Inflammatory macrophage (primary cell): ENCODE data around the gene DTX3.
"Not testable (repeated sequence)": the region's sequence is repeated elsewhere in the genome, so short reads cannot be mapped to it uniquely, and the experiment has no call there.

Experiments
- DNase-seq, 2 donors: peaks; one replicate each; pipeline ENCODE4 v3.0.0-alpha.2; 2020 to 2022

DTX3 gene

DNA sequence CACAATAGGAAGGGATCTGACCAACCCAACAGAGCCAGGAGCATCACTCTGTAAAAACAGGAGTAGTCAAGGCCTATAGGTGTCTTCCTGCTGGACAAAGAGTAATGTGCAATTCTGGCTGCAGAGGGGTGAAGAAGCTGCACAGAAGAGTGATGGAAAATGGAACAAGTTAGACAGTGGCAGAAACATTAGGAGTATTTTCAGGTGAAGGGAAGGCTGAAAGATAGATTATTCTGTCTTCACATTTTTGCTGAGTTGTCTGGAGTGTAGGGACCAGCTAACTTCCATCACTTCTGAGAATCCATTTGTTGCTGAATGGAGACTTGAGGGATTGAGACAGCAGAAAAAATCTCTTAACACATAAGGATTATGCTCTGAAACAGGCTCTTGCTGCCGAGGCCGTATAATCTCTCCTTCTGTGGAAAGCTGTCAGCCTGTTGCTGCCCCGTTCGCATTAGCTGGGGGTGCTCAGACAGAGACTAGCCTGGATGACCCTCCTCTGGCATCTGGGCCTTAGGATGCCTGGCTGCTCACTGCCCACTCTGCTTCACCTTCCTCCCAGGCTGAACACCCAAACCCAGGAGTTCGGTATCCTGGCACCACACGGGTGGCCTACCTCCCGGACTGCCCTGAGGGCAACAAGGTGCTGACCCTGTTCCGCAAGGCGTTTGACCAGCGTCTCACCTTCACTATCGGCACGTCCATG is 3.5 kb downstream of the DTX3 start:
- DNase-seq, result no peak

- DNase-seq, result no peak
Measured at GRCh38 chr12:57609101-57609780, 4.6 kb downstream of the DTX3 start.

DNA sequence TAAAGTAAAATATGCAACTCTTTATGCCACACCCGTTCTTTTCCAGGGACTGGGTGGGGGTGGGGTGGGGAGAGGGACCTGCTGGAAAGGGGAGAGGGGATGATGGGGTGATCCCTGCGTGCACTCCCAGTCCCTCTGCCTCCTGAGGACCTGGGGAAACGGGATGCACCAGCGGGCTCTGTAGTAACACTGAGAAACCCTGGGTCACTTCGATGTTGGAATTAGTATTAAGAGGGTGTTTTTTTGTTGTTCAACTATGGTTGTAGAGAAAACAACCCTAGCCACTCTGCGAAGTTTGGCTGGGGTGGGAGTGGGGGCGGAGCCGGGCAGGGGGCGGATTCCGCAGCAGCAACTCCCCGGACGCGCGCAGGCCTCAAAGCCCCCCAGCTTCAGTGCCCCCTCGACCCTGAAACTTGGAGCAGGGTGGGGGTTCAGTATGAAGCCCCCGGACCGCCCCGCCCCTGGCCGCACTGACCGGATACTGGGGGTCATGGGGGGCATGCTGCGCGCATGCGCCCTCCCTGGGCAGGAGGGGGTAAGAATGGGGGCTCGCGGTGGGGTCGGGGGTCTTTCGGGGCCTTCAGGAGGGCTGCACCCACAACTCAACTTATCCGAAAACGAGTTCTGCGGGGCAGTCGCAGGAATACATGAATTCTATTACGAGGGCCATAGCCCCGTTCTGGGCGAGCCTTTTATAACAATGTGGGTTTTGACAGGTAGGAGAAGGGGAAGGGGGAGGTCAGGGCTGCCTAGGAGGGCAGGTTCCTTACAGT is 5.3 kb downstream of the DTX3 start:
- DNase-seq, result no peak

DNA sequence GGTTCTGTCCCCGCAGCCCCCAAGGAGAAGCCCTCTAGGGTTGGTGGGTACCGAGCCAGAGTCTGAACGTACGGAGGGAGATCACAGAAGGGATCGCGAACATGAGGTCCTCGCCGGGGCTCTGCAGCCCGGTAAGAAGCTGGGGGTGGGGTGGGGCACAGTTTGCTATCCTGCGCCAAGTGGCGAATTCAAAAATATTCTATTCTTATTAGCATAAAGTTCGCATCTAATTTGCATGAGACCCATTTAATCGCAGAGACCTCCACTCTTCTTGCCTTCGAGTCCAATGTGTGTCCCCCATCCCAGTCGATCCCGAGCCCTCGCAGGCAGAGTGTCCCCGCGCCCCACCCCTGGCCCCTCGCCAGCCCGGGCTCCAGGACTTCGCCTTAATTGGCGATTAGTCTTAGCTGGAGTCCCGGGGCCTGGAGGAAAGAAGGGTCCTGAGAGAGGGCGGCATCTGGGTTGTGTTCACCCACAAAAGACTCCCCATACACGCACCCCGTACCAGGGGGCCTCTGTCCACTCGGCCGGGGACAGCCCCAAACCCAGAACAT is 6.0 kb downstream of the DTX3 start:
- DNase-seq, result no peak

DNA sequence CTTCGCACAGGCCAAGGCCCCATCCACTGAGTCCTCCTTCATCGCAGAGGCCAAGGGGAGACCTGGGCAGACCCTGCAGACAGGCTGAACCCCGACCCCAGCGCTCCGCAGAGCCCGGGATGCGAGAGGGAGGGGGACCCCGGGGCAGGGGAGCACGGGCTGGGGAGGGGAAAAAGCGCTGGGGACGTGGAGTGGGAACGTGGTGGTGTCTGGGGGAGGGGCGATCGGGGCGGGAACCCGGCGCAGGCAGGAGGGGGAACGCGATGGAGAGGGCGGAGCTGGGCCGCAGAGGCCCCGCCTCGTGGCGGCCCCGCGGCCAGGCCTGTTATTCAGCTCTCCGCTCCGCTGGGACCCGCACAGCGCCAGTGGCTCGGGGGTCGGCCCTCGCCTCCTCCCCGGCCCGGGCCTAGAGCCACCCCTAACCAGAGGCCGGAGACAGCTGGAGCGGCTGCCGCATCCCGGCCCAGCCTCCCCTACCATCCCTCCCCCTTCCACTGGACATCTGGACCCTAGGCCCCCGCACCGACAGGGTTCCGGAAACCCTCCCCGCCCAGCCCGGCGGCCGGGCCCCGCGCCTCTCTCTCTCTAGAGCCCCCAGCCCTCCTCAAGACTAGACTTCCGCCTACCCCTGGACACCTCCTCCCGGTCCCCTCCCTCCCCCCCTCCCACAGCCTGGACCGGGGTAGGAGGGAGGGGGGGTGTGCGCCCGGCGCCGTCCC is 6.6 kb downstream of the DTX3 start, which contains the start of gene ARHGEF25:
Gene ARHGEF25, plus strand, starts transcription at position 328 of the 719 bp plus-strand sequence. CDS start 460 bp downstream, outside the sequence.
- no peak for DNase-seq

GRCh38 chr12:57611827-57612710 is 7.4 kb downstream of the DTX3 start:
- no peak for DNase-seq

- no peak for DNase-seq
Measured at GRCh38 chr12:57612711-57613426, 8.2 kb downstream of the DTX3 start.

- DNase-seq, result no peak
Measured at GRCh38 chr12:57613427-57614109, 8.9 kb downstream of the DTX3 start.

DNA sequence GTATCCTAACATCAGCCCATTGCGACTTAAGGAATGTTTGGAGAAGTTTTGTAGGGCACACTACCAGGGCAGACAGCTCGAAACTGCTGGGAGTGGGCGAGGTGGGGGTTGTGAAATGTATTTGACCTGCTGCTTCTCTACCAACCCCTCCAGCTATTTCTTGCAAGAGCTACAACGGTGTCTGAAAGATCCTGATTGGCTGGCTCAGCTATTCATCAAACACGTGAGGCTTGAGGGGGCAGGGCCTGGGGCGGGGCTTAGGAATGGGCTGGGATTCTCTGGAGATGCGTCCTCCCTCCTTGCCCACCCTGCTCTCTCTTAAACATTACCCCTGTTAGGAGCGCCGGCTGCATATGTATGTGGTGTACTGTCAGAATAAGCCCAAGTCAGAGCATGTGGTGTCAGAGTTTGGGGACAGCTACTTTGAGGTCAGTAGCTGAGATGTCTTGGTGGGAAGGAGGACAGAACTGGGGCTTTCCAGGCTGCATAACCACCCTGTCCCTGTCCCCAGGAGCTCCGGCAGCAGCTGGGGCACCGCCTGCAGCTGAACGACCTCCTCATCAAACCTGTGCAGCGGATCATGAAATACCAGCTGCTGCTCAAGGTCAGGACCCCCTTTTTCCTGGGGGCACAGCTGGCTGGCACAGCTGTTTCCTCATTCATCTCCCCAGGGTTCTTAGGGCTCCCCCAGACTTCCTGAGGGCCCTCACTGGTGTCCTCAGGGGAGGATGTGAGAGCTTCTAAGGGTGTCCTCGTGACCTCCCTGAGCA is 9.7 kb downstream of the DTX3 start:
- peak; percentile 7 to 14 for DNase-seq

DNA sequence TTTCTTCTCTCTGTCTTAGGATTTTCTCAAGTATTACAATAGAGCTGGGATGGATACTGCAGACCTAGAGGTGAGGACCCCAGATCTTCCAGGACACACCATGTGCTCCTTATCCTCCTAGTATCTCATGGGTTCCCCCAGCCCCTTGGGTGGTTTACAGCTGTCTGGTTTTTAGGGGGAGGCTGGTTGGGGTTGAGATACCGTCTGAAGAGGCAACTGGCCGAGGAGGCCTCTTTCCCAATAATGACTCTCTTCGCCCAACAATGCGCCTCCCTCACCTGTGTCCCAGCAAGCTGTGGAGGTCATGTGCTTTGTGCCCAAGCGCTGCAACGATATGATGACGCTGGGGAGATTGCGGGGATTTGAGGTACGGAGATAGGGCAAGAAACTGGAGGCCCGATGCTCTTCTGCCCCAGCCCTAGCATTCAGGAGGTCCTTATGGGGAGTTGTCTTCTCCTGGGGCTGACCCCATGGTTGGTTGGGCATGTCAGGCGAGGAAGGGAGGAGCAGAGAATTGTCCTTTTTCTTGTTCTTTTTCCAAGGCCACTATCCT is 10.4 kb downstream of the DTX3 start:
- DNase-seq, result no peak

- DNase-seq, result no peak
Measured at GRCh38 chr12:57615637-57616036, 11.0 kb downstream of the DTX3 start.

DNA sequence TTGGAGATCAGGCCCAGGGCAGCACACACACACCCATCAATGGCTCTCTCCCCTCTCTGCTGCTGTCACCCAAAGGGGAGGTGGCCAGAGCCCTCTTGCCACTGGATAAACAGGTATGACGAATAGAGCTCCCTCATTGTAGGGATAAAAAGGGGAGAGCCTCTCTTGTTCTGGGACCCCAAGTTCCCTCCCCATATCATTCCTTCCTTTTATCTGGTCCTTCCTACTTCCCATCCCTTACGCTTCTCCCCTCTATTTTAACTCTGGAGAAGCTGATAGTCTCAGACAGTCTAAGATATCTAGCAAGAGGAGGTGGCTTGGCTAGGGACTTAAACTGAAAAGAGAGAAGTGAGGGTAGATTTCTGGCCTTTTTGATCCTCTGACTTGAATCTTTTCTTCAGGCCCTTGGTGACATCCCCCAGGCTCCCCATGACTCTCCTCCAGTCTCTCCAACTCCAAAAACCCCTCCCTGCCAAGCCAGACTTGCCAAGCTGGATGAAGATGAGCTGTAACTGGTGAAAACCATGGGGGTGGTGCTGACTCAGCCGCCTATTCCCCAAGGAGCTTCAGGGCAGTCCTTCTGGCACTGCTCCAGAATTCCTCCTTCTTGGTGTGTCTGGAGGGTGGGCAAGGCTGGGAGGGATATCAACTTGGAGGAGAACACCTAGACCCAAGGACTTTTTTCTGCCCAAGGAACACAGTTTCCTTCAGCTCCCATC is 11.9 kb downstream of the DTX3 start:
- DNase-seq, result no peak

DNA sequence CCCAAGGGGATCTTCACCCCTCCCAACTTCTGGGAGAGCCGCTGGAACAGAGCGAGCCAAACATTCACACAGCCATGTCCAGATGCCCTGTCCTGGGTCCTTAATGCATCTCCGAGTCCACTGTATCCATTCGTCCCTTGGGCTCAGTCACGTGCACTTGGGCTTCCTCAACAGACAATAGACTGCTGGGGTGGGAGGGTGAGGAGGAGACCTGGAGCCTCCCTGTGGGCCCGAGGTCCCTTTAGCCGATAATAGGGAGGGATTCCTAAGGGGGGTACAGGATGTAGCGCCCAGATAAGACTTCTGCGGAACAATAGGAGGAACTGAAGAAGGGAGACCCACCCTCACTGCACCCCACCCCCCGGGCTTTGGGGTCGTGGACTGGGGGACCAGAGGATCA is 13.3 kb downstream of the DTX3 start:
- no peak for DNase-seq

- DNase-seq, result not testable (repeated sequence)
Measured at GRCh38 chr12:57618431-57618830, 13.8 kb downstream of the DTX3 start.

GRCh38 chr12:57618966-57619433 is 14.4 kb downstream of the DTX3 start:
- no peak for DNase-seq

GRCh38 chr12:57619434-57620244 is 15.0 kb downstream of the DTX3 start:
- DNase-seq, result no peak

DNA sequence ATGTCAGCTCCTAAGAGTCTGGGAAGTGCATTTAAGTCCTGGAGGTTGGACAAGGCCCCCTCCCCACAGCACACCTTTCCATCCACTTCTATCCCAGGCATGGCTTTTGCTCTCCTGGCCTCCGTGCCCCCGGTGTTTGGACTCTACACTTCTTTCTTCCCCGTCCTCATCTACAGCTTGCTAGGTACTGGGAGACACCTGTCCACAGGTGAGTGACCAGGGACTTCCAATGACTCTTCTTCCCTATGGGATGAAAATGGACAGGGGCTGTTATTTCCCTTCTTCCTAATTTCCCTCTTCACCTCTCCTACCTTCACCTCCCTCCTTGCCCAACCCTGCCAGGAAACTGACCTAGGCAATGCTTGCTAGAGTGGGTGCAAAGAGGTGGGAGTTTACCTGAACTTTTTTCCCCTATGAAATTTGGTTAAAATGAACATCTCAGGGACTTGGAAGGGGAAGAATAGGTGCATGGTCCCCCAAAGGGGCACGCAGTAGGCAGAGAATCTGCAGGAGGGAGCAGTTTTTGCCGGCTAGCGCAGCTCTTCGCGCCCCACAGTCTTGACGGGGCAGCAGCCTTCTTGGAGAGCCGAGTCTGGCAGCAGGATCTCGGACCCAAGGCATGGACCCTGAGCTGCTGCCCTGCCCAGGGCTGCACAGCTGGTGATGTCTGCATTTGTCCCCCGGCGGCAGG is 15.8 kb downstream of the DTX3 start:
- DNase-seq, result no peak
